Measurements from ENCODE around the gene SLC6A4. TPM values are rescaled to one million over a fixed set of nuclear protein-coding genes. Genes with fewer than 3 reads are reported as not detected.

Gene SLC6A4
- total and polyA plus RNA-seq, 2 donors (not counting 3 experiments of a cell fraction or from before 2014, with no cell fraction given): 0.25 TPM; not detected in 1

- ChIA-PET CTCF (interaction anchor here (1.2 to 2.5 kb wide), 3 partner anchors 12 to 119 kb away, joined by 3 to 7 read pairs (median 3); no protein-coding TSS in a partner anchor), POLR2A (no interaction called here)
- Histone ChIP-seq H4K20me1 (replicated peaks; ENCODE audit: control insufficient read depth, extremely low read depth, insufficient read depth, low read length) (no peaks in the 10 kb centered on the region), H3K36me3 (ENCODE audit: control insufficient read depth in 2 of 2, extremely low read depth in 1 of 2, insufficient read depth in 2 of 2, low read length in 2 of 2) (no peaks in the 10 kb centered on the region), H3K4me1 (ENCODE audit: control insufficient read depth, extremely low read depth, insufficient read depth, low read length) (no peaks in the 10 kb centered on the region), H3K4me2 (ENCODE audit: insufficient read depth, low read length) (no peak overlapping the region), H2AFZ (ENCODE audit: low read depth, low read length) (no peak overlapping the region), H3K27ac (ENCODE audit: insufficient read depth, low read depth, low read length) (no peak overlapping the region), H3K27me3 (ENCODE audit: control insufficient read depth in 2 of 2, insufficient read depth in 2 of 2, low read length in 2 of 2) (peaks cover 11 to 15% of the 10 kb centered on the region in 2 experiments), H3K4me3 (replicated peaks in 1 of 3; ENCODE audit: insufficient read depth in 1 of 3, low read depth in 1 of 3, low read length in 3 of 3) (no peak overlapping the region), H3K9me1 (replicated peaks; ENCODE audit: control insufficient read depth, extremely low read depth, insufficient read depth, low read length) (no peaks in the 10 kb centered on the region), H3K79me2 (ENCODE audit: control insufficient read depth, insufficient read depth, low read length) (no peaks in the 10 kb centered on the region), H3K9me3 (replicated peaks; ENCODE audit: control insufficient read depth, insufficient read depth, low read length) (no peaks in the 10 kb centered on the region), H3K9ac (replicated peaks; ENCODE audit: extremely low read depth, insufficient read depth, low read length) (no peak overlapping the region)
- intact Hi-C loops (cut with micrococcal nuclease): no loop called here
- FAIRE-seq: no peak
- no peak for DNase-seq (ENCODE audit: low read depth, low spot score)
- no TSS peak for BruUV-seq (replicated peaks)
- TF ChIP-seq EZH2 (IDR thresholded peaks at IDR 0.05; ENCODE audit: borderline replicate concordance, low read depth, low read length, severe bottlenecking) (no peak), GATA2 (IDR thresholded peaks at IDR 0.05; ENCODE audit: insufficient read depth, insufficient read length, low read depth, low read length) (no peak), POLR2A (IDR thresholded peaks at IDR 0.05; ENCODE audit: low read depth, low read length) (no peak), MYC (IDR thresholded peaks at IDR 0.05; ENCODE audit: low read depth, low read length) (no peak), MAX (IDR thresholded peaks at IDR 0.05; ENCODE audit: insufficient read depth, insufficient read length) (no peak), FOS (IDR thresholded peaks at IDR 0.05; ENCODE audit: borderline replicate concordance, insufficient read depth, low read length) (no peak), JUN (IDR thresholded peaks at IDR 0.05; ENCODE audit: borderline replicate concordance, insufficient read depth, insufficient read length, low read depth) (no peak), POLR2AphosphoS5 (IDR thresholded peaks at IDR 0.05; ENCODE audit: insufficient read depth, low read depth, low read length) (no peak)
- TF ChIP-seq, protein P1, sequence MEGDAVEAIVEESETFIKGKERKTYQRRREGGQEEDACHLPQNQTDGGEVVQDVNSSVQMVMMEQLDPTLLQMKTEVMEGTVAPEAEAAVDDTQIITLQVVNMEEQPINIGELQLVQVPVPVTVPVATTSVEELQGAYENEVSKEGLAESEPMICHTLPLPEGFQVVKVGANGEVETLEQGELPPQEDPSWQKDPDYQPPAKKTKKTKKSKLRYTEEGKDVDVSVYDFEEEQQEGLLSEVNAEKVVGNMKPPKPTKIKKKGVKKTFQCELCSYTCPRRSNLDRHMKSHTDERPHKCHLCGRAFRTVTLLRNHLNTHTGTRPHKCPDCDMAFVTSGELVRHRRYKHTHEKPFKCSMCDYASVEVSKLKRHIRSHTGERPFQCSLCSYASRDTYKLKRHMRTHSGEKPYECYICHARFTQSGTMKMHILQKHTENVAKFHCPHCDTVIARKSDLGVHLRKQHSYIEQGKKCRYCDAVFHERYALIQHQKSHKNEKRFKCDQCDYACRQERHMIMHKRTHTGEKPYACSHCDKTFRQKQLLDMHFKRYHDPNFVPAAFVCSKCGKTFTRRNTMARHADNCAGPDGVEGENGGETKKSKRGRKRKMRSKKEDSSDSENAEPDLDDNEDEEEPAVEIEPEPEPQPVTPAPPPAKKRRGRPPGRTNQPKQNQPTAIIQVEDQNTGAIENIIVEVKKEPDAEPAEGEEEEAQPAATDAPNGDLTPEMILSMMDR (IDR thresholded peaks at IDR 0.05; ENCODE audit: extremely low read depth in 1 of 2, insufficient read depth in 1 of 2, low read depth in 1 of 2, low read length in 2 of 2): no peak
- dilution Hi-C loops (cut with MboI; ENCODE audit: extremely low pct_ligation_motif_present, low sequenced_read_pairs): no loop called here
Observed at GRCh38 chr17:30224419-30224960, 11.0 kb downstream of the SLC6A4 start.
